Stomach (tissue), 9 donors: Measurements from ENCODE around the gene SLC5A2. TPM values are rescaled to one million over a fixed set of nuclear protein-coding genes. Genes with fewer than 3 reads are reported as not detected.
A peak's percentile ranks its signal among the peaks of the same experiment; 100 is the strongest.

Experiments
- DNase-seq, 2 donors: peaks; one replicate each; pipeline versions ENCODE4 v3.0.0 to v3.0.0-alpha.2; 2013 to 2019
- H3K27ac ChIP-seq, 5 donors: fragments of 200-600 bp in 4 of 5; sonication (generic) in 4 of 5; one replicate each; pipeline ENCODE4 v1.5.1; 2013 to 2019; ENCODE audit warnings: mild to moderate bottlenecking in 1 of 5, moderate library complexity in 1 of 5
- H3K27me3 ChIP-seq, 3 donors: fragments of 200-600 bp; sonication (generic); one replicate each; pipeline ENCODE4 v1.5.1; 2017 to 2019; ENCODE audit warnings: mixed run types in 1 of 3
- H3K36me3 ChIP-seq, 4 donors: fragments of 200-600 bp; sonication (generic); 1 replicate in 3 of 4; 2 replicates in 1 of 4; pipeline ENCODE4 v1.5.1; 2016 to 2019
- H3K4me1 ChIP-seq, 4 donors: fragments of 200-600 bp; sonication (generic); one replicate each; pipeline ENCODE4 v1.5.1; 2016 to 2019
- H3K4me3 ChIP-seq, 4 donors: fragments of 200-600 bp; sonication (generic) in 3 of 4; one replicate each; pipeline ENCODE4 v1.5.1; 2016 to 2019; ENCODE audit warnings: mild to moderate bottlenecking in 1 of 4
- H3K9me3 ChIP-seq, 4 donors: fragments of 200-600 bp; sonication (generic); one replicate each; pipeline ENCODE4 v1.5.1; 2016 to 2019
- EP300 ChIP-seq: sonication (generic); formaldehyde crosslinking; IDR thresholded peaks from one replicate; pipeline ENCODE4 v1.6.1; 2017; ENCODE audit warnings: antibody characterized with exemption
- POLR2A ChIP-seq, 4 donors: fragments of 450-650 bp; IDR thresholded peaks; one replicate each; pipeline ENCODE4 v1.6.1; 2016; ENCODE audit warnings: antibody characterized with exemption in 4 of 4, control low read depth in 2 of 4, mild to moderate bottlenecking in 1 of 4, moderate library complexity in 1 of 4
- POLR2AphosphoS5 ChIP-seq, 3 donors: sonication (generic); formaldehyde crosslinking; IDR thresholded peaks; one replicate each; pipeline ENCODE4 v1.6.1; 2016; ENCODE audit warnings: antibody characterized with exemption in 3 of 3
- WGBS, 5 donors: extraction: QIAGEN DNeasy Blood & Tissue Kit in 3 of 5; methylation state at CpG; one replicate each; pipeline versions ENCODE4 v1.1.5 to v1.1.7; 2013 to 2018; 5-methylcytosine and 5-hydroxymethylcytosine counted together
- intact Hi-C: fragments of 100-400 bp; cut with DNase I; formaldehyde crosslinking; loops from one replicate; pipeline ENCODE4 v1.15.1; 2023; ENCODE audit warnings: low total_unique reads
- polyA plus RNA-seq, 3 donors: library from polyadenylated mRNA; stranded (reverse); fragments of 200-250 nt; gene quantifications; one replicate each; pipeline ENCODE4 v1.2.3, GENCODE V29; 2013
- total RNA-seq, 5 donors: library from RNA; depleted of rRNA; stranded (reverse); fragments of >200 nt; gene quantifications; one replicate each; pipeline versions ENCODE4 v1.1.0 to v1.2.3, GENCODE V29; 2014 to 2016
- TF ChIP-seq, protein P1 (sequence below), 7 experiments: fragments of 450-650 bp in 4 of 7; fragments of 200-600 bp in 3 of 7; sonication (generic) in 3 of 7; IDR thresholded peaks; one replicate each; pipeline ENCODE4 v1.5.1; 2016 to 2019; ENCODE audit warnings: antibody characterized with exemption in 7 of 7, control low read depth in 2 of 7, mild to moderate bottlenecking in 1 of 7
- donor health status: healthy with polysubstance abuse.
- donor health status: Bipolar disorder and iron deficiency.
- donor health status: healthy.

The SLC5A2 gene
- total and polyA plus RNA-seq, 8 donors: 0.62 to 1.8 (median 0.76) TPM; not detected in 5

DNA sequence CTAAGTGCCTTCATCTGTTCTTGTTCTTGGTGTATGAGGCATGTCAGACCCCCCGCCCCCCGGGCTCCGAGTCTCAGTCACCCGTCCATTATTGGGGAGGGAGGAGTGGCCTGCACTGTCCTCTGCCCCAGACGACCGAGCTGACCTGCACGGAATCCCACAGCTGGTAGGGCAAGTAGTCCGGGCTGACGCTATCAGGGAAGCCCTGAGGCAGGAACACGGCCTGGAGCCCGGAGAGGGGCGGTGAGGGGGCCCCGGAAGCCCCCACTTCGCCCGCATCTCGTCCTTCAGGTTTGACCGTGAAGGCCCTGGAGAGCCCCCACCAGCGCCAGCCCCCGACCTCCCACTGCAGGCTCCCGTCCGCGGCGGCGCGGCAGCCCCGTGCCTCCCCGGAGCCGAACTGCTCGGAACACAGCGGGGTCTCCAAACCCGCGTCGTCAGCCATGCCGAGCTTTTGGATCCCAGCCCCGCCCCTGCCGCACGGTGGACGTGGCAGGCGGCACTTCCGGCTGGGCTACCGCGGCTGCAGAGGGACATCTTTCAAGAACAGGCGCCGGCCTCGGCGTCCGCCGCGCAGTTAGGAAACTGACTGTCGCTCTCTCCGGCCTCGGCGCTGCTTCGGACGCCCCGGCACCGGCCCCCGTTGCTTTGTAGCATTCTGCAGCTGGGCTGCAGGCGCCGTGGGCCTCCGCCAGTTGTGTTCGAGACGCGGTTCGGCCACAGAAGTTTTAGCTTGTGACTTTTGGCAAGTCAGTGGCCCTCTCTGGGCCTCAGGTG, 25.2 kb downstream of the SLC5A2 start, which contains the start of gene RUSF1:
TSS of gene RUSF1 (minus strand) at position 463 of the 777 bp plus-strand sequence. CDS start at position 445, 18 bp downstream.
- Histone ChIP-seq H3K27ac (peak within 1 kb of the TSS; percentile 90 to 98 (median 93)), H3K4me3 (peak within 1 kb of the TSS; percentile 62 to 87 (median 82)), H3K9me3 (no peaks in the 10 kb centered on the region), H3K36me3 (peaks cover 0 to 24% (median 15%) of the 10 kb centered on the region in 4 donors), H3K4me1 (peaks cover 17 to 46% (median 35%) of the 10 kb centered on the region in 4 donors), H3K27me3 (no peaks in the 10 kb centered on the region)
- intact Hi-C loops: no loop called here
- peak; percentile 95 to 99 (median 95) for TF ChIP-seq POLR2AphosphoS5 (IDR thresholded peaks at IDR 0.05)
- peak; percentile 6 for TF ChIP-seq EP300
- TF ChIP-seq POLR2A (IDR thresholded peaks at IDR 0.05): no peak
- 0 to 1% (median 0%) methylated on average over 13 to 65 of the region's 65 CpGs for WGBS, 5 donors
- peak; percentile 93 to 97 for DNase-seq

DNA sequence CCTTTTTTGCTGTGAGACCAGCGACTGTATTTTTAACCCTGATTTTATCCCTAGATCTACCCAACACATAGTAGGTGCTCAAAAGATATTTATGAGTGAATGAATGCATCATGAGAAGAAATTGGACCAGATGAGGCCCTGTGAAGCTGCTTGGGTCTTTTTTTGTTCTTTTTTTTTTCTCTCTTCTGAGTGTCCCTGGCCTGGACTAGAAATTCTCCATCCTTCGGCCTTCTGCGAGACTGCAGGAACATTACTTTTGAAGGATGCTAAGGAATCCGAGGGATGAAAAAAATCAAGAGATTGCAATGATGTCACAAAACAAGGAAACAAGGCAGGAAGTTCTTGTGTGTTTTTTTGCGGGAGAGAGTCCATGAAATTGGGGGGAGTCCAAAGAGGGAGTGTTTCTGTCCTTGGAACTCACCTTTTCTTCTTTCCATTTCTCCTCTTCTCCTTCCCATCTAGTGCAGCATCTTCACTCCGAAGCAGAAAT, 25.8 kb downstream of the SLC5A2 start:
- Histone ChIP-seq H3K36me3 (peaks cover 0 to 24% (median 15%) of the 10 kb centered on the region in 4 donors), H3K4me3 (peak overlapping the region; percentile 62 to 87 (median 82)), H3K9me3 (no peaks in the 10 kb centered on the region), H3K4me1 (peaks cover 17 to 46% (median 35%) of the 10 kb centered on the region in 4 donors), H3K27ac (peak overlapping the region; percentile 90 to 98 (median 93)), H3K27me3 (no peaks in the 10 kb centered on the region)
- 10 to 14% (median 12%) methylated on average over 6 of the region's 6 CpGs for WGBS, 5 donors
- intact Hi-C loops: no loop called here
- peak in 1 of 2 donors; percentile 70 for DNase-seq
- TF ChIP-seq, protein P1, sequence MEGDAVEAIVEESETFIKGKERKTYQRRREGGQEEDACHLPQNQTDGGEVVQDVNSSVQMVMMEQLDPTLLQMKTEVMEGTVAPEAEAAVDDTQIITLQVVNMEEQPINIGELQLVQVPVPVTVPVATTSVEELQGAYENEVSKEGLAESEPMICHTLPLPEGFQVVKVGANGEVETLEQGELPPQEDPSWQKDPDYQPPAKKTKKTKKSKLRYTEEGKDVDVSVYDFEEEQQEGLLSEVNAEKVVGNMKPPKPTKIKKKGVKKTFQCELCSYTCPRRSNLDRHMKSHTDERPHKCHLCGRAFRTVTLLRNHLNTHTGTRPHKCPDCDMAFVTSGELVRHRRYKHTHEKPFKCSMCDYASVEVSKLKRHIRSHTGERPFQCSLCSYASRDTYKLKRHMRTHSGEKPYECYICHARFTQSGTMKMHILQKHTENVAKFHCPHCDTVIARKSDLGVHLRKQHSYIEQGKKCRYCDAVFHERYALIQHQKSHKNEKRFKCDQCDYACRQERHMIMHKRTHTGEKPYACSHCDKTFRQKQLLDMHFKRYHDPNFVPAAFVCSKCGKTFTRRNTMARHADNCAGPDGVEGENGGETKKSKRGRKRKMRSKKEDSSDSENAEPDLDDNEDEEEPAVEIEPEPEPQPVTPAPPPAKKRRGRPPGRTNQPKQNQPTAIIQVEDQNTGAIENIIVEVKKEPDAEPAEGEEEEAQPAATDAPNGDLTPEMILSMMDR (IDR thresholded peaks at IDR 0.05): no peak
- no peak for TF ChIP-seq POLR2A (IDR thresholded peaks at IDR 0.05)
- TF ChIP-seq EP300: no peak
- no peak for TF ChIP-seq POLR2AphosphoS5 (IDR thresholded peaks at IDR 0.05)

DNA sequence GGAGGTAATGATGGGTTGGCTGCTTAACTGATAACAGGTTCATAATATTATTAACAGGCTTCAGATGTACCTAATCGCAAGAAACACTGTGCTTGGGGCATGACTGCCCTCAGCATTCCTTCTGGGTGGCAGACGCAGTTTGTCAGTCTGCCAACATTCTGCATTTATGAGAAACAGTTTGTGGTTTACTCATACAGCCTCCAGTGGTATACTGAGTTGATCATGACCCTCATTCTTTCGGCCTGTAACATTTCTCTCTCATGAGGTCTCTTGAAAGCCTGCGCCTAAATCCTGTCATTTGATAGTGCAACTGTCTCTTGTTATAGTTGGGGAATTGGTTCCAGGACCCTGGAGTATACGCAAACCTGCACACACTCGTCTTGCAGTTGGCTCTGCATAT, 30.2 kb downstream of the SLC5A2 start:
- H3K9me3 ChIP-seq: no peaks in the 10 kb centered on the region
- no peak overlapping the region for H3K27ac ChIP-seq
- intact Hi-C loops: no loop called here
- H3K27me3 ChIP-seq: no peaks in the 10 kb centered on the region
- WGBS, 5 donors: 69 to 76% (median 75%) methylated on average over 6 of the region's 6 CpGs
- DNase-seq: no peak
- no peak overlapping the region for H3K4me3 ChIP-seq
- H3K4me1 ChIP-seq: peaks cover 8 to 18% (median 13%) of the 10 kb centered on the region in 4 donors
- H3K36me3 ChIP-seq: no peaks in the 10 kb centered on the region
- TF ChIP-seq POLR2A (IDR thresholded peaks at IDR 0.05): no peak
- no peak for TF ChIP-seq EP300
- TF ChIP-seq, protein P1 (IDR thresholded peaks at IDR 0.05): no peak
- TF ChIP-seq POLR2AphosphoS5 (IDR thresholded peaks at IDR 0.05): no peak

DNA sequence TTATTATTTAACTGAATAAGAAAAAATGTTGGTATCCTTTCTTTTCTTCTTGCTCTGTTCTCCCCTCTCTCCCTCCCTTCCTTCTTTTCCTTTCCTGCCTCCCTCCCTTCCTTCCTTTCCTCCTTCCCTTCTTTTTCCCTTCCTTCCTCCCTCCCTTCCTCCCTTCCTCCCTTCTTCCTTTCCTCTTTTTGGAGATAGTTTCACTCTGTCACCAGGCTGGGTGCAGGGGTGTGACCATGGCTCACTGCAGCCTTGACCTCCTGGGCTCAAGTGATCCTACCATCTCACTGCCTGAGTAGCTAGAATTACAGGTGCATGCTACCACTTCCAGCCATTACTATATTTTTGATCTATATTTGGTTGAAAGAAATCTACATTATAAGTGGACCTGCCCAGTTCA, 31.0 kb downstream of the SLC5A2 start:
- Histone ChIP-seq H3K9me3 (no peaks in the 10 kb centered on the region), H3K4me1 (peaks cover 8 to 16% (median 12%) of the 10 kb centered on the region in 4 donors), H3K36me3 (no peaks in the 10 kb centered on the region), H3K4me3 (no peak overlapping the region), H3K27ac (no peak overlapping the region), H3K27me3 (no peaks in the 10 kb centered on the region)
- DNase-seq: no peak
- intact Hi-C loops: no loop called here
- TF ChIP-seq POLR2A (IDR thresholded peaks at IDR 0.05) (no peak), EP300 (no peak), POLR2AphosphoS5 (IDR thresholded peaks at IDR 0.05) (no peak)
- TF ChIP-seq, protein P1 (IDR thresholded peaks at IDR 0.05): no peak
